Body of pancreas (tissue), 4 donors: ENCODE data around the gene MST1R.

ENCODE experiments used
- POLR2A ChIP-seq, 3 donors: fragments of 450-650 bp; IDR thresholded peaks; one replicate each; pipeline ENCODE4 v1.6.1; 2016; ENCODE audit warnings: antibody characterized with exemption in 3 of 3, mild to moderate bottlenecking in 2 of 3
- TF ChIP-seq, protein P1 (sequence below), 7 experiments: fragments of 450-650 bp in 4 of 7; fragments of 200-600 bp in 3 of 7; sonication (generic) in 3 of 7; IDR thresholded peaks; one replicate each; pipeline ENCODE4 v1.5.1; 2016 to 2019; ENCODE audit warnings: antibody characterized with exemption in 7 of 7

GRCh38 chr3:49867400-49867799, 36.3 kb downstream of the MST1R start:
- TF ChIP-seq, protein P1, sequence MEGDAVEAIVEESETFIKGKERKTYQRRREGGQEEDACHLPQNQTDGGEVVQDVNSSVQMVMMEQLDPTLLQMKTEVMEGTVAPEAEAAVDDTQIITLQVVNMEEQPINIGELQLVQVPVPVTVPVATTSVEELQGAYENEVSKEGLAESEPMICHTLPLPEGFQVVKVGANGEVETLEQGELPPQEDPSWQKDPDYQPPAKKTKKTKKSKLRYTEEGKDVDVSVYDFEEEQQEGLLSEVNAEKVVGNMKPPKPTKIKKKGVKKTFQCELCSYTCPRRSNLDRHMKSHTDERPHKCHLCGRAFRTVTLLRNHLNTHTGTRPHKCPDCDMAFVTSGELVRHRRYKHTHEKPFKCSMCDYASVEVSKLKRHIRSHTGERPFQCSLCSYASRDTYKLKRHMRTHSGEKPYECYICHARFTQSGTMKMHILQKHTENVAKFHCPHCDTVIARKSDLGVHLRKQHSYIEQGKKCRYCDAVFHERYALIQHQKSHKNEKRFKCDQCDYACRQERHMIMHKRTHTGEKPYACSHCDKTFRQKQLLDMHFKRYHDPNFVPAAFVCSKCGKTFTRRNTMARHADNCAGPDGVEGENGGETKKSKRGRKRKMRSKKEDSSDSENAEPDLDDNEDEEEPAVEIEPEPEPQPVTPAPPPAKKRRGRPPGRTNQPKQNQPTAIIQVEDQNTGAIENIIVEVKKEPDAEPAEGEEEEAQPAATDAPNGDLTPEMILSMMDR (IDR thresholded peaks at IDR 0.05) = no peak
- no peak for TF ChIP-seq POLR2A (IDR thresholded peaks at IDR 0.05)
